K562 (cell line): ENCODE data around the gene HOXC10. TPM values are rescaled to one million over a fixed set of nuclear protein-coding genes. Genes with fewer than 3 reads are reported as not detected.
A peak's percentile ranks its signal among the peaks of the same experiment; 100 is the strongest.

Experiments
- CCNT2 ChIP-seq: IDR thresholded peaks from 2 replicates; pipeline ENCODE4 v1.6.1; 2011; ENCODE audit warnings: borderline replicate concordance, low read depth, mild to moderate bottlenecking, moderate library complexity, mixed read lengths, low read length; ENCODE audit not compliant: insufficient read length; ENCODE audit errors: extremely low read depth
- HDAC1 ChIP-seq, 2 experiments: fragments of 450-650 bp; IDR thresholded peaks; 2 replicates each; pipeline ENCODE4 v1.6.1; 2016 to 2017; ENCODE audit warnings: inconsistent platforms in 1 of 2, mild to moderate bottlenecking in 1 of 2, moderate library complexity in 1 of 2
- KAT7 ChIP-seq: sonication (generic); formaldehyde crosslinking; IDR thresholded peaks from 2 replicates; pipeline ENCODE4 v1.8.0; 2022; ENCODE audit warnings: missing genetic modification reagents, mild to moderate bottlenecking, borderline replicate concordance
- NR3C1 ChIP-seq: sonication (generic); formaldehyde crosslinking; IDR thresholded peaks from 2 replicates; pipeline ENCODE4 v1.8.1; 2022; ENCODE audit warnings: missing genetic modification reagents
- NR4A1 ChIP-seq, 2 experiments: fragments of 250-450 bp in 1 of 2; fragments of 450-650 bp in 1 of 2; sonication (Bioruptor Pico) in 1 of 2; IDR thresholded peaks; 2 replicates each; pipeline versions ENCODE4 v1.4.0 to v1.6.1; 2016 to 2020; ENCODE audit warnings: mild to moderate bottlenecking in 2 of 2, missing compliant biosample characterization in 1 of 2, missing genetic modification characterization in 1 of 2, moderate library complexity in 1 of 2
- POLR2B ChIP-seq: fragments of 450-650 bp; IDR thresholded peaks from 2 replicates; pipeline ENCODE4 v1.6.1; 2018; ENCODE audit warnings: low read depth; ENCODE audit not compliant: partially characterized antibody
- RFX5 ChIP-seq: IDR thresholded peaks from 2 replicates; pipeline ENCODE4 v1.6.1; 2011; ENCODE audit warnings: low read depth, mild to moderate bottlenecking, improper control_type of control experiment, low read length
- TCFL5 ChIP-seq: fragments of 250-450 bp; sonication (Bioruptor Pico); conservative IDR thresholded peaks from 2 replicates; pipeline ENCODE4 v1.6.1; 2021; ENCODE audit warnings: mild to moderate bottlenecking, moderate library complexity, matching md5 sums
- TEAD4 ChIP-seq, 2 experiments: sonication (generic) in 1 of 2; formaldehyde crosslinking in 1 of 2; IDR thresholded peaks; 2 replicates each; pipeline versions ENCODE4 v1.6.1 to v1.8.0; 2012 to 2022; ENCODE audit warnings: borderline replicate concordance in 1 of 2, inconsistent platforms in 1 of 2, low read length in 1 of 2, mild to moderate bottlenecking in 1 of 2, missing genetic modification reagents in 1 of 2
- ZNF592 ChIP-seq: fragments of 450-650 bp; IDR thresholded peaks from 2 replicates; pipeline ENCODE4 v1.6.1; 2017; ENCODE audit warnings: antibody characterized with exemption, mild to moderate bottlenecking
- ZNF830 ChIP-seq: fragments of 250-450 bp; sonication (Bioruptor Pico); IDR thresholded peaks from 2 replicates; pipeline ENCODE4 v1.5.0; 2021; ENCODE audit warnings: mild to moderate bottlenecking
- polyA plus RNA-seq, 8 experiments: library from polyadenylated mRNA; depleted of rRNA in 4 of 8; stranded (reverse) in 5 of 8; unstranded in 3 of 8; fragments of >200 nt; fragmentation: Nextera tagmentation in 2 of 8; fragmentation: Illumina TruSeq in 1 of 8; extraction: Ambion mirVana in 2 of 8; extraction: Trizol in 1 of 8; gene quantifications; 2 replicates each; pipeline versions ENCODE4 v1.2.1 to v1.2.3, GENCODE V29; 2011 to 2014; ENCODE audit warnings: inconsistent platforms in 1 of 8, missing spikeins in 1 of 8
- total RNA-seq, 7 experiments: library from RNA; depleted of rRNA in 6 of 7; stranded (reverse); fragments of >200 nt in 6 of 7; fragmentation: Illumina TruSeq in 2 of 7; extraction: Trizol in 2 of 7; gene quantifications; 2 replicates each; pipeline versions ENCODE4 v1.2.1 to v1.2.3, GENCODE V29; 2011 to 2021; ENCODE audit warnings: low replicate concordance in 1 of 7

The HOXC10 gene
- total and polyA plus RNA-seq, 9 of the 15 experiments (the other 6 are each of a cell fraction or from before 2014, with no cell fraction given): 0.13 to 0.77 (median 0.35) TPM; not detected in 2

- TF ChIP-seq RFX5: no peak
- peak in 1 of 2 experiments; percentile 39; a peak in 1 of 4 replicates for TF ChIP-seq HDAC1 (IDR thresholded peaks at IDR 0.05)
- TF ChIP-seq TCFL5 (CRISPR knock-in tag): no peak
- peak; percentile 76 for TF ChIP-seq ZNF592
- TF ChIP-seq POLR2B: no peak
- peak; percentile 86; the same call in 1 of the 2 replicates for TF ChIP-seq ZNF830 (CRISPR knock-in tag)
- TF ChIP-seq KAT7 (CRISPR knock-in tag): peak; percentile 84; the same call in 1 of the 2 replicates
- peak; percentile 60 for TF ChIP-seq CCNT2
- peak; percentile 71; the same call in 1 of the 2 replicates for TF ChIP-seq NR4A1 (CRISPR knock-in tag; IDR thresholded peaks at IDR 0.05)
- 0 out of 2 replicates have a peak, but pooled peaks have one; percentile 23 for TF ChIP-seq NR4A1 (tag; IDR thresholded peaks at IDR 0.05)
- no peak for TF ChIP-seq TEAD4 (IDR thresholded peaks at IDR 0.05; ENCODE audit: low read length)
- peak; percentile 83 for TF ChIP-seq TEAD4 (CRISPR knock-in tag; IDR thresholded peaks at IDR 0.05; ENCODE audit: borderline replicate concordance)
- TF ChIP-seq NR3C1 (CRISPR knock-in tag): 0 out of 2 replicates have a peak, but pooled peaks have one; percentile 75
These were observed 15.5 kb downstream of the HOXC10 start, which contains the start of gene HOXC9 (continued) for GRCh38 chr12:54000116-54001114.
